Fibroblast of the aortic adventitia (primary cell): ENCODE results near the gene NFKB1. TPM values are rescaled to one million over a fixed set of nuclear protein-coding genes. Genes with fewer than 3 reads are reported as not detected.

Source experiments
- DNase-seq: peaks from one replicate; pipeline ENCODE4 v3.0.0-alpha.2; 2010; ENCODE audit warnings: low read depth
- H3K4me3 ChIP-seq: 2 replicates; pipeline ENCODE4 v1.5.1; 2011; ENCODE audit warnings: low read depth, mild to moderate bottlenecking, control low read depth, low read length, moderate library complexity
- CTCF ChIP-seq: IDR thresholded peaks from 2 replicates; pipeline ENCODE4 v1.5.1; 2011; ENCODE audit warnings: mild to moderate bottlenecking, low read length, control low read depth, inconsistent platforms; ENCODE audit not compliant: insufficient read depth
- total RNA-seq: library from RNA; depleted of rRNA; stranded (reverse); fragments of >200 nt; gene quantifications from 2 replicates; pipeline ENCODE4 v1.2.3, GENCODE V29; 2012; ENCODE audit warnings: low replicate concordance

NFKB1 gene
- total RNA-seq, 1 donor, result 21.3 TPM

DNA sequence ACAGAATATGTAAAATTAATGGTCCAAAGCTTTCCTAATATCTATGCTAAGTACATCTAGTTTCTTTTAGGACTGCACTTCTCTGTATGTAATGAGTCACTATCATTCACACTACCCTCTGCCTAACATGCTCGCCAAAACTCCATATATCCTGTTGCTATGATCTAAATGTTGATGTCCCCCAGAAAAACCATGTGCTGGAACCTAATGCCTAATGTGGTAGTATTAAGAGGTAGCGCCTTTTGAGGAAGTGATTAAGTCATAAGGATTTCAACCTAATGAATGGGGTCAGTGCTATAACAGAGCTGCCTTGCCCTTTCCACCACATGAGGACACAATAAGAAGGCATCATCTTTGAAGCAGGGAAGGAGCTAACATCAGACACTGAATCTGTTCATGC lies 34.9 kb upstream of the NFKB1 start:
- no peak for TF ChIP-seq CTCF
- no peak for DNase-seq
- H3K4me3 ChIP-seq, result no peak overlapping the region

DNA sequence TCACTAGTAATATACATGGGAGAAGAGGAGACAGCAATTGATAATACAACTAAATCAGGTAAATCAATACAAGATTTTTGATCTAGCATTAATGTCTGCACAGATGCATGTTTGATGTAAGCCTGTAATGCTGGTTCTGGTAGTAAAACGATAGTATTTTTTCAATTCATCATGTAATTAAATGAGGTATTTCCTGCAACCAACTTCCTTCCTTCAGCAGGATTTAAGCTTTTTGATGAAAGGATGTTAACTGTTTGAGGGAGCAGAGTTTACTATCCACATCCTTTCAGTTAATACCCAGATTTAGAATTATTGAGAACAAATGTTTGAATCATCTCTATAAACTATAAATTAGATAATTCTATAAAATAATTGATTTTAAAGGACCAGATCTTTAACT lies 31.4 kb upstream of the NFKB1 start:
- DNase-seq, result no peak
- H3K4me3 ChIP-seq, result no peak overlapping the region
- TF ChIP-seq CTCF, result no peak

DNA sequence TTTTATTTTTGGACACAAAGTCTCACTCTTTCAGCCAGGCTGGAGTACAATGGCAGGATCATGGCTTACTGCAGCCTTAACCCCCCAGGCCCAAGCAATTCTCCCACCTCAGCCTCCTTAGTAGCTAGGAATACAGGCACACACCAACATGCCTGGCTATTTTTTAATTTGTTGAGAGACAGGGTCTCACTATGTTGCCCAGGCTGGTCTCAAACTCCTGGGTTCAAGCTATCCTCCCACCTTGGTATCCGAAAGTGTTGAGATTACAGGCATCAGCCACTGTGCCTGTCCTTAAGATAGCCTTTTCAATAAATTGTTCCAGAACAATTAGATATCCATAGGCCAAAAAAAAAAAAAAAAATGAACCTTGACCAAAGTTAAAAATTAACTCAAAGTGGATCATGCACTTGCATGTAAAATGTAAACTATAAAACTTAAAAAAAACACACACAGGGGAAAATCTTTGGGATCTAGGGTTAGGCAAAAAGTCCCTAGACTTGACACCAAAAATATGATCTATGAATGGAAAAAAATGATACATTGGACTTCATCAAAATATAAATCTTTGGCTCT lies 28.6 kb upstream of the NFKB1 start:
- TF ChIP-seq CTCF, result no peak
- DNase-seq, result no peak
- no peak overlapping the region for H3K4me3 ChIP-seq

DNA sequence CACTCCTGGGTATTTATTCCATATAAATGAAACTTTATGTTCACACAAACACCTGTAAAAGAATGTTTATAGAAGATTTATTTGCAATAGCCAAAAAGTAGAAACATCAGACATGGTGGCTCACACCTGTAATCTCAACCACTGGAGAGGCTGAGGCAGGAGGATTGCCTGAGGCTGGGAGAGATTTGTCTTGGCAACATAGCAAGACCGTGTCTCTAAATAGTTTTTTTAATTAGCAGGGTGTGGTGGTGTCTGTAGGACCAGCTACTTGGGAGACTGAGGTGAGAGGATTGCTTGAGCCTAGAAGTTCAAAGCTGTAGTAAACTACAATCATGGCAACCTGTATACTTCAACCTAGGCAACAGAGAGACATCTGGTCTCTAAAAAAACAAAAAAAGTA lies 27.7 kb upstream of the NFKB1 start:
- no peak overlapping the region for H3K4me3 ChIP-seq
- DNase-seq, result no peak
- TF ChIP-seq CTCF, result no peak

GRCh38 chr4:102474736-102475504 lies 26.2 kb upstream of the NFKB1 start:
- H3K4me3 ChIP-seq, result no peak overlapping the region
- no peak for DNase-seq
- TF ChIP-seq CTCF, result no peak

DNA sequence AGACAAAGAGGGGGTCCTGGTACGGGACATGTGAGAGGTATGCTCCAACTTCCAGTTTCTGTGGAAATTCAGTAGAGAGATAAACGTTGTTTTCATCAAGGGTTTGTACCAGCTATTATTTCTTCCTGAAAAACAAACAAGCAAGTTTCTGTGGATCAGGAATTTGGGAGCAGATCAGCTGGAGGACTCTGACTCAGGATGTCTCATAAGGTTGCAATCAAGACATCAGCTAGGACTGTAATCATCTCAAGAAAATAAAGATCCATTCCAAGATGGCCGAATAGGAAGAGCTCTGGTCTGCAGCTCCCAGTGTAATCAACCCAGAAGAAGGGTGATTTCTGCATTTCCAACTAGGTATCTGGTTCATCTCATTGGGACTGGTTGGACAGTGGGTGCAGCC lies 23.5 kb upstream of the NFKB1 start:
- DNase-seq, result no peak
- H3K4me3 ChIP-seq, result no peak overlapping the region

More for the DNA sequence above, 23.5 kb upstream of the NFKB1 start:
- TF ChIP-seq CTCF, result no peak
